Activated T-cell treated with anti-CD3 and anti-CD28 coated beads for 24 hours (primary cell): ENCODE data around the gene CD1B.
"Not testable (repeated sequence)": the region's sequence is repeated elsewhere in the genome, so short reads cannot be mapped to it uniquely, and the experiment has no call there.

ENCODE experiments used
- DNase-seq: peaks from one replicate; pipeline ENCODE4 v3.0.0-alpha.2; 2020; ENCODE audit warnings: low read depth

The CD1B gene

GRCh38 chr1:158331481-158332150, at the start of gene CD1B:
Gene CD1B, minus strand, starts transcription at chr1:158331531. Its CDS starts 108 bp downstream, at chr1:158331423.
- DNase-seq, result no peak

DNA sequence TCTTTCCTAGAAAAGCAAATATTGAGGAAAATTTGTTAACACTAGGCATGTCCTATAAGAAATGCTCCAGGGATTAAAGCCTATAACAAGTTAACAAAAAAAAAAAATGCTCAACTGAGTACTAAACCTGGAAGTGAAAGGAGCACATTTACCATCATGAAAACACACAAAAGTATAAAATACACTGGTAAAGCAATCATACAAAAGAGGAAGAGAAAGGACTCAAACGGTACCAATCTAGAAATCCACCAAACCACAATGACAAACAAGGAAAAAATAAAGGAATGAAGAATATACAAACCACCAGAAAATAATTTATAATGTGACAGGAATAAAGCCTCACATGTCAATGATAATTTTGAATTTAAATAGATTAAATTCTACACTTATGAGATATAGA, 43.5 kb upstream of the CD1B start:
- DNase-seq, result no peak

DNA sequence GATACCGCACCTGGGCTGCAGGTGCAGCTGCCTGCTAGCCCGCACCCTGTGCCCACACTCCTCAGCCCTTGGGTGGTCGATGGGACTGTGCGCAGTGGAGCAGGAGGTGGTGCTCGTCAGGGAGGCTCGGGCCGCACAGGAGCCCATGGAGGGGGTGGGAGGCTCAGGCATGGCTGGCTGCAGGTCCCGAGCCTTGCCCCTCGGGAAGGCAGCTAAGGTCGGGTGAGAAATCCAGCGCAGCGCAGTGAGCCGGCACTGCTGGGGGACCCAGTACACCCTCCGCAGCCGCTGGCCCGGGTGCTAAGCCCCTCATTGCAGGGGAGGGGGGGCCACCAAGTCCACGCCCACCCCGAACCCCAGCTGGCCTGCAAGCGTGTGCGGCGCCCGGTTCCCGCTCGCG, 42.8 kb upstream of the CD1B start:
- DNase-seq, result not testable (repeated sequence)

GRCh38 chr1:158371188-158371953, 40.0 kb upstream of the CD1B start:
- peak; percentile 15 for DNase-seq

DNA sequence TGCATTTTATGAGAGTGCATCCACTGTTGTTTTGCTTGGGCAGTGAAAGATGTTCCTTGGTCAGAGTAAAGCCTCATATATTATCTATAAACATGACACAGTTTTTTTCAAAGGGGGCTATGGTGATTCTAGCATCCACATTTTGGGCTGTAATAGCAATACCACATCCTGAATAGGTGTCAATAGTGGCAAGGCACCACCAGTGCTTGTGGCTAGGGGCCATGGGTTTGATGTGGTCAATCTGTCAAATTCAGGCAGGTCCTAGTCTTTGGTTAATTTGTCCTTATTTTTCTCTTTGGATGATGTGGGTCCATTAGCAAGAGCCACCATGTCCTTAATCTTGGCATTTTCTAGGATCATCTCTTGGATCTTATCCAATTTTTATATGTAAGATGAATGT, 35.5 kb upstream of the CD1B start:
- no peak for DNase-seq

DNA sequence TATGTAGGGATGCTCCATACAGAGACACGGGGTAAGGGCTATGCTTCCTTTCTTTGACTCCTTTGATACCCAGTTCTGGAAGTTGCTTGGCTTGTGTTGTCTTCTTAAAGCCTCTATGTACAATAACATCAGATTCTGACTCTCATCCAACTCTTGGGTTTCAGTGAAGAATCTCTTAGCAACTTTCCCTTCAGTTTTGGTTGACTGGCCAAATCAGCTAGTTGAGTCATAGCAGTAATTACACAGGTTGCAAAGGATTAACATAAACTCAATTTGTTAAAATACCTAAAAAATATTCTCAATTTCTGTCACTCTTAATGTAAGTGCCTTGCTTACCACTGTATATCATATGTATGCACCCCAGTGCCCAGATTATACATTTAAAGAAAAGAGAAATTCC, 31.6 kb upstream of the CD1B start:
- DNase-seq, result no peak

GRCh38 chr1:158362482-158362881, 31.2 kb upstream of the CD1B start:
- DNase-seq, result no peak

GRCh38 chr1:158357441-158357840, 26.1 kb upstream of the CD1B start:
- DNase-seq, result no peak

DNA sequence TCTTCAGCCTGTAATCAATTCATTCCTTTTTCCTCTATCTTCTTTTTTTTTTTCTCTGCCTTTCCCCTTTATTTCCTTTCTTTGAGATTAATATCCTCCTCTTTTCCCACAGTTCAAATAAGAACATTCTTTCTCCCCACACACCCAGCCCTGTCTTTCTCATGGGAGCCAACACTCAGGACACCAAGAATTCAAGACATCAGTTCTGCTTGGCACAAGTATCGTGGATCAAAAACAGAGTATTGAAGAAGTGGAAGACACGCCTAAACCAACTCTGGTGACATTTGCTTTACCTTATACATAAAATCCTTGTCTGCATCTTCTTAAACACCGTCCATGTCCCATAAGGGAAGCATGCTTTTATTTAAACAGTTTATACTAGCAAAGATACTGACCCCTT, 25.3 kb upstream of the CD1B start:
- no peak for DNase-seq

DNA sequence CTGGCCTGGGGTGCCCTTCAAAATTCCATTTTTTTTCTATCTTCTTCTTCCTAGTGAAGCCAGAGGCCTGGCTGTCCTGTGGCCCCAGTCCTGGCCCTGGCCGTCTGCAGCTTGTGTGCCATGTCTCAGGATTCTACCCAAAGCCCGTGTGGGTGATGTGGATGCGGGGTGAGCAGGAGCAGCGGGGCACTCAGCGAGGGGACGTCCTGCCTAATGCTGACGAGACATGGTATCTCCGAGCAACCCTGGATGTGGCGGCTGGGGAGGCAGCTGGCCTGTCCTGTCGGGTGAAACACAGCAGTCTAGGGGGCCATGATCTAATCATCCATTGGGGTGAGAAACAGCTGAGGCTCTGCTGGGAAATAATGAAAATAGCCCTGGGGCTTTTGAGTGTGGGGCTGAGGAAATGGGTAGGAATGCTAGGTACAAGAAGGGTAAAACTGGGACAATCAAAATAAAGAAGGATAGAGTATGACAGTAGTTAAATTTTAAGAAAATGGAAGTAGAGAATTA, 24.5 kb upstream of the CD1B start:
- DNase-seq, result no peak

DNA sequence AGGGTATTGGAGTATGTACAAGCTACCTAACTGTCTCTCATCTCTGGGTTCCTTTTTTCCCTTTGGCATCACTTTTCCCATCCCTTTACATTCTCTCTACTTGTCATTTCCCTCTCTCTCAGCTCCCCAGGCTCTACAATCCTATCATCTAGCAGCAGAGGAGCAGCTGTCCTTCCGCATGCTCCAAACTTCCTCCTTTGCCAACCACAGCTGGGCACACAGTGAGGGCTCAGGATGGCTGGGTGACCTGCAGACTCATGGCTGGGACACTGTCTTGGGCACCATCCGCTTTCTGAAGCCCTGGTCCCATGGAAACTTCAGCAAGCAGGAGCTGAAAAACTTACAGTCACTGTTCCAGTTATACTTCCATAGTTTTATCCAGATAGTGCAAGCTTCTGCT, 22.9 kb upstream of the CD1B start:
- DNase-seq, result no peak

DNA sequence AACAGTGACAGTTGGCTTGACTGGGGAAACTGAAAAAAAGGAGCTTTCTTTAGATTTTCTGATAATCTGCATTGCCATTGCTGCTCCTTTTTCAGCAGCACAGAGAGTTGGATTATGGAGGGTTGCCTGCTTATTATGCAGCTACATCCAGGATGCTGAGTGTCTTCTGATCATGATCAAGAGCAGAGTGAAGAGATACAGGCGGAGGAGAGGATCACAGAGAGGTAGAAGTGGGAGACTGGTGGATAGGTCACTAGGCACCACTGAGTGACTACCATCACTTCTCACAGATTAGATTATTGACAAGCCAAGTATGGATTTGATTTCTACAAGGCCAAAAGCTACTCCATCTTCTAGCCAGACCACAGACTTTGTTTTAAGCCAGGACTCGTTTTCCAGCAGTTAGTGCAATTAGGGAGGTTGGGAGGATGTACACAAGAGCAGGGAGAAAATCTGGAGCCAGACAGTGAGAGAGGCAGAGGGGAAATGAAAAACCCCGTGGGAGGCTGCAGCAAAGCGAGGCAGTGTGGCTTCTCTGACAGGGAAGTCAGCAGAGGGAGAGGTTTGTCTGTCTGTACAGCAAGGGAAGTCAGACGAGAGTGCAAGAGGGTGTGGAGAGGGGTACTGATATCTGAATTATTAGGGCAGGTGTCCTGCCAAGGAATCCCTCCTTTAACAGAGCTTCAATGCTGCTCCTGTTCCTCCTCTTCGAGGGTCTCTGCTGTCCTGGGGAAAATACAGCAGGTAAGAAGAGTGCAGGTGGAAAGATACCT, 22.2 kb upstream of the CD1B start, which contains the start of gene CD1E:
CD1E (plus strand) TSS at position 592 of the 773 bp plus-strand sequence; CDS start at position 687, 95 bp downstream.
- no peak for DNase-seq

DNA sequence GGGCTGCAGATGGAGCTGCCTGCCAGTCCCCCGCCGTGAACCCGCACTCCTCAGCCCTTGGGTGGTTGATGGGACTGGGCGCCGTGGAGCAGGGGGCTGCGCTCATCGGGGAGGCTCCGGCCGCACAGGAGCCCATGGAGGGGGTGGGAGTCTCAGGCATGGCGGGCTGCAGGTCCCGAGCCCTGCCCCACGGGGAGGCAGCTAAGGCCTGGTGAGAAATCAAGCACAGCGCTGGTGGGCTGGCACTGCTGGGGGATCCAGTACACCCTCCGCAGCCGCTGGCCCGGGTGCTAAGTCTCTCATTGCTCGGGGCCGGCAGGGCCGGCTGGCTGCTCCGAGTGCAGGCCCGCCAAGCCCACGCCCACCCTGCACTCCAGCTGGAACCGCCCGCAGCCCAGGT, 17.6 kb upstream of the CD1B start:
- DNase-seq, result not testable (repeated sequence)

GRCh38 chr1:158336413-158336812, 5.1 kb upstream of the CD1B start:
- not testable (repeated sequence) for DNase-seq

GRCh38 chr1:158335213-158335532, 3.8 kb upstream of the CD1B start:
- no peak for DNase-seq

- no peak for DNase-seq
Observed at GRCh38 chr1:158334526-158335212, 3.3 kb upstream of the CD1B start.

DNA sequence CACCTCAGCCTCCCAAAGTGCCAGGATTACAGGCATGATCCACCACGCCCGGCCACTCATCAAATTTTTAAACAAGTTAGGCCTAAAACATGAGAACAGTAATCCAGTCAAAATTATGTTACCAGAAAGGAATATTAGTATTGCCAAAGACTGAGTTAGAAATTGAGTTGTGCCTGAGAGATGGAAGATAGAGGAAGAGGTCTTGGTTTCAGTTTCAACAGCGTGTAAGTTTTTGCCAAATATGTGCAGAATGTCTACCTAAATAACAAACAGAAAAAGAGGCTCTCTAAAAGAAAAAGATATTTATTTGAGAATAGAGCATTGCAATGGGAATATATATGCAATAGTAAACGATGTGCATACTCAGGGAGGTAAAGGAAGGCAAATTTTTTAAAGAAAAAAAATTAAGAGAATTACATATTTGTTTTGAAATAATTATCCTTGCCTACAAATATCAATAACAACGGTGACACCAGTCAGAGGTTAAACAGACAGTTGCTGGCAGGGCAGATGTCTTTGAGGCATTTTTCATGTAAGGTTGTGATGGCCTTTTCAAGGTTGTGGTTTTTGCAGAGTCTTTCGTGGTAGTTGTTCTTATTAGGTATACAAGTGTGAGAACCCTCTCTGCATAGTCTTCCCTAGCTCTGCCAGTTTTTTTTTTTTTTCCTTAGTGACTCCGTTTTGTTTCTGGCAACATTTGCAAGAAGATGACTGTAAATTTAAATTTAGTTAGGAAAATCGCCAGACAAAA, 2.2 kb upstream of the CD1B start:
- DNase-seq, result no peak

GRCh38 chr1:158331106-158331425, 265 bp downstream of the CD1B start:
- DNase-seq, result no peak

GRCh38 chr1:158330391-158331105, 783 bp downstream of the CD1B start:
- no peak for DNase-seq

- DNase-seq, result no peak
Observed at GRCh38 chr1:158329733-158330132, 1.6 kb downstream of the CD1B start.

DNA sequence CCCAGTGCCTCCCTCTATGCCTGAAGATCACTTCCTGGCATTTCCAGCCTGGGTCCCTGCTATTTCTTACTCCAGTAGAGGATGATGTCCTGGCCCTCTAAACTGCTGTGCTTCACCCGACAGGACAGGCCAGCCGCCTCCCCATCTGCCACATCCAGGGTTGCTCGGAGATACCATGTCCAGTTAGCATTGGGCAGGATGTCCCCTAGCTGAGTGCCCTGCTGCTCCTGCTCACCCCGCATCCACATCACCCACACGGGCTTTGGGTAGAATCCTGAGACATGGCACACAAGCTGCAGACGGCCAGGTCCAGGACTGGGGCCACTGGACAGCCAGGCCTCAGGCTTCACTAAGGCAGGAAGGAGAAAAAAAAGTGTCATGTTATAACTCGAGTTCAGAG, 2.0 kb downstream of the CD1B start:
- no peak for DNase-seq
